Femur (tissue), 1 donor: Measurements from ENCODE around the gene ARHGAP24.

Experiments
- DNase-seq: peaks from one replicate; pipeline ENCODE4 v3.0.0-alpha.2; 2017

ARHGAP24 gene

GRCh38 chr4:86036736-86037135, 561.8 kb downstream of the ARHGAP24 start:
- no peak for DNase-seq

- no peak for DNase-seq
Observed at GRCh38 chr4:86038037-86038436, 563.1 kb downstream of the ARHGAP24 start.

GRCh38 chr4:86043755-86044592, 569.0 kb downstream of the ARHGAP24 start:
- peak; percentile 30 for DNase-seq

- no peak for DNase-seq
Observed at GRCh38 chr4:86044593-86044985, 569.6 kb downstream of the ARHGAP24 start.

GRCh38 chr4:86048426-86048825, 573.5 kb downstream of the ARHGAP24 start:
- DNase-seq, result no peak

- no peak for DNase-seq
Observed at GRCh38 chr4:86050496-86050895, 575.5 kb downstream of the ARHGAP24 start.
